ENCODE measurements around the gene WDPCP. TPM values are rescaled to one million over a fixed set of nuclear protein-coding genes. Genes with fewer than 3 reads are reported as not detected.

WDPCP gene
- total and polyA plus RNA-seq, 2 donors (not counting 1 experiment from before 2014, with no cell fraction given) = 5.6 to 22.8 TPM

- TF ChIP-seq CTCF (IDR thresholded peaks at IDR 0.05) = no peak
- no peak for TF ChIP-seq EZH2 (IDR thresholded peaks at IDR 0.05; ENCODE audit: borderline replicate concordance, insufficient read depth, low read depth, low read length, poor library complexity, severe bottlenecking)
- Histone ChIP-seq H3K27me3 (replicated peaks in 1 of 4; ENCODE audit: control extremely low read depth in 1 of 4, control insufficient read depth in 3 of 4, insufficient read depth in 4 of 4, low read length in 3 of 4) (no peaks in the 10 kb centered on the region), H3K36me3 (replicated peaks in 1 of 2; ENCODE audit: control extremely low read depth in 1 of 2, control insufficient read depth in 1 of 2, extremely low read depth in 1 of 2, insufficient read depth in 2 of 2, low read length in 1 of 2) (peaks cover 2 to 8% of the 10 kb centered on the region in 2 experiments), H3K27ac (ENCODE audit: low read length in 2 of 2) (no peak overlapping the region), H3K9me3 (ENCODE audit: control extremely low read depth in 1 of 3, control insufficient read depth in 2 of 3, insufficient read depth in 1 of 3, low read length in 2 of 3) (peaks cover 0 to 3% (median 0%) of the 10 kb centered on the region in 3 donors), H2AFZ (ENCODE audit: insufficient read depth, low read depth, low read length, poor library complexity, severe bottlenecking) (no peak overlapping the region), H3K9ac (ENCODE audit: low read length) (no peak overlapping the region), H3K4me1 (ENCODE audit: control insufficient read depth in 2 of 2, insufficient read depth in 2 of 2, low read length in 2 of 2) (no peaks in the 10 kb centered on the region), H4K20me1 (ENCODE audit: control insufficient read depth, insufficient read depth, low read length, poor library complexity, severe bottlenecking) (no peaks in the 10 kb centered on the region), H3K79me2 (ENCODE audit: control insufficient read depth, insufficient read depth, low read length) (no peaks in the 10 kb centered on the region), H3K4me3 (ENCODE audit: control extremely low read depth in 1 of 5, extremely low read depth in 1 of 5, insufficient read depth in 1 of 5, low read depth in 2 of 5, low read length in 4 of 5) (no peak overlapping the region), H3K4me2 (replicated peaks; ENCODE audit: low read depth, low read length, poor library complexity, severe bottlenecking) (no peak overlapping the region)
- no peaks in the 10 kb centered on the region for H3K27me3 Mint-ChIP-seq
- 100% methylated on average over 2 of the region's 5 CpGs for WGBS (ENCODE audit: insufficient coverage)
- intact Hi-C loops (cut with micrococcal nuclease) = no loop called here
- H3K4me3 Mint-ChIP-seq = no peak overlapping the region
- no peaks in the 10 kb centered on the region for H3K9me3 Mint-ChIP-seq (ENCODE audit: insufficient read depth)
- H3K4me1 Mint-ChIP-seq = no peaks in the 10 kb centered on the region
- DNase-seq (no peak), ATAC-seq (ENCODE audit: low read depth) (no peak)
- ChIA-PET CTCF (no interaction called here), POLR2A (no interaction called here)
- H3K27ac Mint-ChIP-seq = no peak overlapping the region
Observed at GRCh38 chr2:63408530-63408929, 179.7 kb downstream of the WDPCP start.

DNA sequence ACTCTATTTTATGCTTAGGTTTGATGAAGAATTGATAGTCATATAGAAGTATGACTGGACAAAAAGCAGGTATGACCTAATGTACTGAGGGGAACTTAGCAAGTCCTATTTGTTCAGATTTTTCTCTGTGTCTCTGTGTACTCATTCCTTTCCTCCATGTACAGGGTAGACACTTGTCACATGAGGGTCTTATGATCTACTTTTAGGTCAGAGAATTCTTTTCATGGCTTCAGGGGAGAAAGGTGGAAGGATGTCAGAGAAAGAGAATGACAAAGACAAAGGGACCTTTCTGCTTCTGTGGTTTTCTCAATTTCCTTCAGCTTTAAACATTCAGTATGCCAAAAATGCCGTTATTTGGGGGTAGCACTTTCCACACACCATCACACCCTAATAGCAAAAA is 181.6 kb downstream of the WDPCP start:
- H3K4me3 Mint-ChIP-seq = no peak overlapping the region
- H3K79me2 ChIP-seq (ENCODE audit: control insufficient read depth, insufficient read depth, low read length) = no peaks in the 10 kb centered on the region
- H3K27me3 Mint-ChIP-seq = no peaks in the 10 kb centered on the region
- ATAC-seq (ENCODE audit: low read depth) = no peak
- no peak overlapping the region for H3K9ac ChIP-seq (ENCODE audit: low read length)
- H3K27me3 ChIP-seq (replicated peaks in 1 of 4; ENCODE audit: control extremely low read depth in 1 of 4, control insufficient read depth in 3 of 4, insufficient read depth in 4 of 4, low read length in 3 of 4) = no peaks in the 10 kb centered on the region
- TF ChIP-seq EZH2 (IDR thresholded peaks at IDR 0.05; ENCODE audit: borderline replicate concordance, insufficient read depth, low read depth, low read length, poor library complexity, severe bottlenecking) (no peak), CTCF (IDR thresholded peaks at IDR 0.05) (no peak)
- H3K36me3 ChIP-seq (replicated peaks in 1 of 2; ENCODE audit: control extremely low read depth in 1 of 2, control insufficient read depth in 1 of 2, extremely low read depth in 1 of 2, insufficient read depth in 2 of 2, low read length in 1 of 2) = peaks cover 2 to 8% of the 10 kb centered on the region in 2 experiments
- peaks cover 0 to 7% (median 0%) of the 10 kb centered on the region in 3 donors for H3K9me3 ChIP-seq (ENCODE audit: control extremely low read depth in 1 of 3, control insufficient read depth in 2 of 3, insufficient read depth in 1 of 3, low read length in 2 of 3)
- H3K4me1 ChIP-seq (ENCODE audit: control insufficient read depth in 2 of 2, insufficient read depth in 2 of 2, low read length in 2 of 2) = no peaks in the 10 kb centered on the region
- H3K4me3 ChIP-seq (ENCODE audit: control extremely low read depth in 1 of 5, extremely low read depth in 1 of 5, insufficient read depth in 1 of 5, low read depth in 2 of 5, low read length in 4 of 5) = no peak overlapping the region
- DNase-seq = no peak
- no peak overlapping the region for H2AFZ ChIP-seq (ENCODE audit: insufficient read depth, low read depth, low read length, poor library complexity, severe bottlenecking)
- no CpG with 5 or more reads among the region's 1 CpG for WGBS (ENCODE audit: insufficient coverage)
- H3K27ac Mint-ChIP-seq = no peak overlapping the region
- peaks cover 6% of the 10 kb centered on the region for H3K9me3 Mint-ChIP-seq (ENCODE audit: insufficient read depth)
- ChIA-PET POLR2A (no interaction called here), CTCF (no interaction called here)
- intact Hi-C loops (cut with micrococcal nuclease) = no loop called here
- no peaks in the 10 kb centered on the region for H4K20me1 ChIP-seq (ENCODE audit: control insufficient read depth, insufficient read depth, low read length, poor library complexity, severe bottlenecking)
- H3K27ac ChIP-seq (ENCODE audit: low read length in 2 of 2) = no peak overlapping the region
- no peak overlapping the region for H3K4me2 ChIP-seq (replicated peaks; ENCODE audit: low read depth, low read length, poor library complexity, severe bottlenecking)
- no peaks in the 10 kb centered on the region for H3K4me1 Mint-ChIP-seq

All from B cell (primary cell).